LoVo (cell line): Measurements from ENCODE around the gene RFPL1.
"Not testable (repeated sequence)": the region's sequence is repeated elsewhere in the genome, so short reads cannot be mapped to it uniquely, and the experiment has no call there.

ENCODE experiments used
- DNase-seq: peaks from one replicate; pipeline ENCODE4 v3.0.0-alpha.2; 2016; ENCODE audit warnings: low spot score

Gene RFPL1

GRCh38 chr22:29438283-29438682, at the start of gene RFPL1:
RFPL1 (plus strand) TSS chr22:29438583.
- not testable (repeated sequence) for DNase-seq

- DNase-seq: no peak
These were observed 49.7 kb upstream of the RFPL1 start for GRCh38 chr22:29388759-29389090.

GRCh38 chr22:29390270-29390669, 48.1 kb upstream of the RFPL1 start:
- no peak for DNase-seq

GRCh38 chr22:29391546-29391945, 46.8 kb upstream of the RFPL1 start:
- DNase-seq: no peak

GRCh38 chr22:29393019-29393608, 45.3 kb upstream of the RFPL1 start:
- DNase-seq: peak; percentile 27

- peak; percentile 73 for DNase-seq
These were observed 43.3 kb upstream of the RFPL1 start for GRCh38 chr22:29394931-29395581.

GRCh38 chr22:29396126-29396525, 42.3 kb upstream of the RFPL1 start:
- no peak for DNase-seq

GRCh38 chr22:29397791-29398190, 40.6 kb upstream of the RFPL1 start:
- no peak for DNase-seq

- DNase-seq: no peak
These were observed 37.8 kb upstream of the RFPL1 start for GRCh38 chr22:29400576-29400975.

- DNase-seq: not testable (repeated sequence)
These were observed 36.8 kb upstream of the RFPL1 start for GRCh38 chr22:29401538-29401937.

GRCh38 chr22:29408940-29409339, 29.4 kb upstream of the RFPL1 start:
- DNase-seq: no peak

- DNase-seq: not testable (repeated sequence)
These were observed 26.7 kb upstream of the RFPL1 start for GRCh38 chr22:29411569-29412211.

- DNase-seq: not testable (repeated sequence)
These were observed 25.6 kb upstream of the RFPL1 start for GRCh38 chr22:29412772-29413171.

GRCh38 chr22:29414951-29415591, 23.3 kb upstream of the RFPL1 start:
- DNase-seq: peak; percentile 50

GRCh38 chr22:29418704-29419103, 19.7 kb upstream of the RFPL1 start:
- not testable (repeated sequence) for DNase-seq

- DNase-seq: no peak
These were observed 11.9 kb upstream of the RFPL1 start for GRCh38 chr22:29426476-29426875.

GRCh38 chr22:29427176-29427760, 11.1 kb upstream of the RFPL1 start:
- no peak for DNase-seq

GRCh38 chr22:29431986-29432385, 6.4 kb upstream of the RFPL1 start:
- DNase-seq: no peak

GRCh38 chr22:29433856-29434255, 4.5 kb upstream of the RFPL1 start:
- DNase-seq: no peak

GRCh38 chr22:29434288-29434687, 4.1 kb upstream of the RFPL1 start:
- DNase-seq: no peak

- no peak for DNase-seq
These were observed 2.9 kb upstream of the RFPL1 start for GRCh38 chr22:29435236-29436136.

GRCh38 chr22:29442976-29443375, 4.6 kb downstream of the RFPL1 start:
- DNase-seq: no peak
